SK-N-SH treated with all-trans-retinoic acid at 6 μM for 48 hours (cell line): ENCODE measurements around the gene KCNH4.

ENCODE experiments used
- BACH2 ChIP-seq: fragments of 250-450 bp; sonication (Bioruptor Pico); IDR thresholded peaks from 2 replicates; pipeline ENCODE4 v1.9.0; 2021; ENCODE audit warnings: mild to moderate bottlenecking, borderline replicate concordance
- CSDC2 ChIP-seq: fragments of 250-450 bp; sonication (Bioruptor Pico); IDR thresholded peaks from 2 replicates; pipeline ENCODE4 v1.5.0; 2020; ENCODE audit warnings: mild to moderate bottlenecking, moderate library complexity
- ESRRG ChIP-seq: fragments of 250-450 bp; sonication (Bioruptor Pico); IDR thresholded peaks from 2 replicates; pipeline ENCODE4 v1.6.1; 2021; ENCODE audit warnings: mild to moderate bottlenecking
- GLIS3 ChIP-seq: fragments of 250-450 bp; sonication (Bioruptor Pico); IDR thresholded peaks from 2 replicates; pipeline ENCODE4 v1.5.0; 2020; ENCODE audit warnings: mild to moderate bottlenecking, moderate library complexity
- ISL1 ChIP-seq: fragments of 250-450 bp; sonication (Bioruptor Pico); IDR thresholded peaks from 2 replicates; pipeline ENCODE4 v2.1.2; 2022; ENCODE audit warnings: mild to moderate bottlenecking, moderate library complexity
- PATZ1 ChIP-seq: fragments of 250-450 bp; sonication (Bioruptor Pico); IDR thresholded peaks from 2 replicates; pipeline ENCODE4 v1.8.0; 2020; ENCODE audit warnings: mild to moderate bottlenecking, moderate library complexity, borderline replicate concordance
- POU6F1 ChIP-seq: fragments of 250-450 bp; sonication (Bioruptor Pico); IDR thresholded peaks from 2 replicates; pipeline ENCODE4 v1.8.0; 2021; ENCODE audit warnings: low read depth, mild to moderate bottlenecking, moderate library complexity, borderline replicate concordance
- PPARA ChIP-seq: fragments of 250-450 bp; sonication (Bioruptor Pico); IDR thresholded peaks from 2 replicates; pipeline ENCODE4 v1.5.0; 2020; ENCODE audit warnings: mild to moderate bottlenecking, borderline replicate concordance
- SNAI2 ChIP-seq: fragments of 250-450 bp; sonication (Bioruptor Pico); IDR thresholded peaks from 2 replicates; pipeline ENCODE4 v1.5.0; 2020; ENCODE audit warnings: mild to moderate bottlenecking, moderate library complexity
- ZC3H10 ChIP-seq: fragments of 250-450 bp; sonication (Bioruptor Pico); IDR thresholded peaks from 2 replicates; pipeline ENCODE4 v1.5.1; 2021; ENCODE audit warnings: mild to moderate bottlenecking, moderate library complexity
- ZFP3 ChIP-seq: fragments of 250-450 bp; sonication (Bioruptor Pico); IDR thresholded peaks from 2 replicates; pipeline ENCODE4 v1.5.0; 2020; ENCODE audit warnings: mild to moderate bottlenecking, moderate library complexity
- TF ChIP-seq, protein P1 (sequence below): fragments of 250-450 bp; sonication (Bioruptor Pico); IDR thresholded peaks from 2 replicates; pipeline ENCODE4 v1.5.1; 2020; ENCODE audit warnings: low read depth, mild to moderate bottlenecking, moderate library complexity

- TF ChIP-seq PATZ1 (CRISPR knock-in tag) (no peak), ESRRG (CRISPR knock-in tag) (no peak), PPARA (CRISPR knock-in tag) (no peak), SNAI2 (no peak), ZC3H10 (CRISPR knock-in tag) (no peak), GLIS3 (CRISPR knock-in tag) (no peak), BACH2 (CRISPR knock-in tag) (no peak), POU6F1 (no peak), CSDC2 (CRISPR knock-in tag) (no peak), ZFP3 (no peak), ISL1 (CRISPR knock-in tag) (no peak)
- TF ChIP-seq, protein P1, sequence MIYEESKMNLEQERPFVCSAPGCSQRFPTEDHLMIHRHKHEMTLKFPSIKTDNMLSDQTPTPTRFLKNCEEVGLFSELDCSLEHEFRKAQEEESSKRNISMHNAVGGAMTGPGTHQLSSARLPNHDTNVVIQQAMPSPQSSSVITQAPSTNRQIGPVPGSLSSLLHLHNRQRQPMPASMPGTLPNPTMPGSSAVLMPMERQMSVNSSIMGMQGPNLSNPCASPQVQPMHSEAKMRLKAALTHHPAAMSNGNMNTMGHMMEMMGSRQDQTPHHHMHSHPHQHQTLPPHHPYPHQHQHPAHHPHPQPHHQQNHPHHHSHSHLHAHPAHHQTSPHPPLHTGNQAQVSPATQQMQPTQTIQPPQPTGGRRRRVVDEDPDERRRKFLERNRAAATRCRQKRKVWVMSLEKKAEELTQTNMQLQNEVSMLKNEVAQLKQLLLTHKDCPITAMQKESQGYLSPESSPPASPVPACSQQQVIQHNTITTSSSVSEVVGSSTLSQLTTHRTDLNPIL (CRISPR knock-in tag), result no peak
These were observed 20.5 kb upstream of the KCNH4 start for GRCh38 chr17:42201458-42201772.
